Adrenal gland (tissue), 5 donors: Measurements from ENCODE around the gene DMPK.

Experiments used
- POLR2A ChIP-seq, 2 donors: fragments of 450-650 bp; IDR thresholded peaks; one replicate each; pipeline ENCODE4 v1.6.1; 2017; ENCODE audit warnings: antibody characterized with exemption in 2 of 2, mild to moderate bottlenecking in 2 of 2, moderate library complexity in 1 of 2
- TF ChIP-seq, protein P1 (sequence below), 6 experiments: fragments of 450-650 bp in 4 of 6; fragments of 200-600 bp in 2 of 6; sonication (generic) in 1 of 6; IDR thresholded peaks; 1 replicate in 5 of 6; 2 replicates in 1 of 6; pipeline versions ENCODE4 v1.5.1 to v1.8.0; 2016 to 2021; ENCODE audit warnings: antibody characterized with exemption in 6 of 6, mild to moderate bottlenecking in 2 of 6, moderate library complexity in 1 of 6
- donor health status: DM: no; HTN: no; CAD: no.

DNA sequence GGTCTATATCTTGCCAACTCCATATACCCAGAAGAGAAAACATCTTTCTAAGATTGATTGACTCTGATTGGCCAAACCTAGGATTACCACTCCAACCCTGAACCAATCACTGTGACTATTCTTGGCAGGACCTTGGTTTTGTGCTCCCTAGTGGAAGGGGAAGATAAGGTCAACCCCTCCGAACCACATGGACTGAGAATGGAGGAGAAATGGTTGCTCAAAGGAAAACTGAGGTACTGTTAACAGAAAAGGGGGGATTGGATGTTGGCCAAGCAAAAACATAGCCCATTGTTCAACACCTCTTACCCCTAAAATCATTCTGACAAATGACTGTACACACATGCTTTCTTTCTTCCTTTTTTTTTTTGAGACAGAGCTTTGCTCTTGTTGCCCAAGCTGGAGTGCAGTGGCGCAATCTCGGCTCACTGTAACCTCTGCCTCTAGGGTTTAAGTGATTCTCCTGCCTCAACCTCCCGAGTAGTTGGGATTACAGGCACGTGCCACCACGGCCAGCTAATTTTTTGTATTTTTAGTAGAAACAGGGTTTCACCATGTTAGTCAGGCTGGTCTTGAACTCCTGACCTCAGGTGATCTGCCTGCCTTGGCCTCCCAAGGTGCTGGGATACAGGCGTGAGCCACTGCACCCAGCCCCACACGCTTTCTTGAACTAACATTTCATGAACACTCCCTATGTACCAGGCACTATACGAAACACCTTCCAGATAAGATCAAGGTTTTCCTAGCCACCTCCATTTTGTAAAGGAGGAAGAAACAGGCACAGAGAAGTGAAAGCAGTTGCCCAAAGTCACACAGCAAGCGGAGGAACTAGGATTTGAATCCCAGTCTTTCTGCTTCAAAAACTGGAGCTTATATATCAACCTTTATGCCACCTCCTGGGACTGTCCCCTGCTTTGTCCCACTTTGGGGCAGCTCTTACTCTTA, 42.5 kb downstream of the DMPK start:
- TF ChIP-seq, protein P1, sequence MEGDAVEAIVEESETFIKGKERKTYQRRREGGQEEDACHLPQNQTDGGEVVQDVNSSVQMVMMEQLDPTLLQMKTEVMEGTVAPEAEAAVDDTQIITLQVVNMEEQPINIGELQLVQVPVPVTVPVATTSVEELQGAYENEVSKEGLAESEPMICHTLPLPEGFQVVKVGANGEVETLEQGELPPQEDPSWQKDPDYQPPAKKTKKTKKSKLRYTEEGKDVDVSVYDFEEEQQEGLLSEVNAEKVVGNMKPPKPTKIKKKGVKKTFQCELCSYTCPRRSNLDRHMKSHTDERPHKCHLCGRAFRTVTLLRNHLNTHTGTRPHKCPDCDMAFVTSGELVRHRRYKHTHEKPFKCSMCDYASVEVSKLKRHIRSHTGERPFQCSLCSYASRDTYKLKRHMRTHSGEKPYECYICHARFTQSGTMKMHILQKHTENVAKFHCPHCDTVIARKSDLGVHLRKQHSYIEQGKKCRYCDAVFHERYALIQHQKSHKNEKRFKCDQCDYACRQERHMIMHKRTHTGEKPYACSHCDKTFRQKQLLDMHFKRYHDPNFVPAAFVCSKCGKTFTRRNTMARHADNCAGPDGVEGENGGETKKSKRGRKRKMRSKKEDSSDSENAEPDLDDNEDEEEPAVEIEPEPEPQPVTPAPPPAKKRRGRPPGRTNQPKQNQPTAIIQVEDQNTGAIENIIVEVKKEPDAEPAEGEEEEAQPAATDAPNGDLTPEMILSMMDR (IDR thresholded peaks at IDR 0.05) = no peak
- TF ChIP-seq POLR2A (IDR thresholded peaks at IDR 0.05) = no peak
